ENCODE results near the gene DNASE2B.

Gene DNASE2B

GRCh38 chr1:84366786-84367185, 31.5 kb upstream of the DNASE2B start:
- no peak for TF ChIP-seq CTCF (IDR thresholded peaks at IDR 0.05)

GRCh38 chr1:84367219-84367618, 31.1 kb upstream of the DNASE2B start:
- no peak for TF ChIP-seq CTCF (IDR thresholded peaks at IDR 0.05)

- no peak for TF ChIP-seq CTCF (IDR thresholded peaks at IDR 0.05)
Measured at GRCh38 chr1:84368441-84368840, 29.8 kb upstream of the DNASE2B start.

GRCh38 chr1:84370266-84370665, 28.0 kb upstream of the DNASE2B start:
- no peak for TF ChIP-seq CTCF (IDR thresholded peaks at IDR 0.05)

- no peak for TF ChIP-seq CTCF (IDR thresholded peaks at IDR 0.05)
Measured at GRCh38 chr1:84370831-84371394, 27.4 kb upstream of the DNASE2B start.

GRCh38 chr1:84373436-84374141, 24.7 kb upstream of the DNASE2B start:
- TF ChIP-seq CTCF (IDR thresholded peaks at IDR 0.05): no peak

- no peak for TF ChIP-seq CTCF (IDR thresholded peaks at IDR 0.05)
Measured at GRCh38 chr1:84374991-84375696, 23.1 kb upstream of the DNASE2B start.

Measured in LNCAP (cell line).